Lower leg skin (tissue), 3 donors: ENCODE measurements around the gene CDH13.

Source experiments
- POLR2A ChIP-seq, 2 donors: fragments of 450-650 bp; IDR thresholded peaks; one replicate each; pipeline ENCODE4 v1.6.1; 2016 to 2017; ENCODE audit warnings: antibody characterized with exemption in 2 of 2, mild to moderate bottlenecking in 1 of 2, moderate library complexity in 1 of 2
- TF ChIP-seq, protein P1 (sequence below), 3 donors: fragments of 450-650 bp; IDR thresholded peaks; one replicate each; pipeline ENCODE4 v1.5.1; 2016; ENCODE audit warnings: antibody characterized with exemption in 3 of 3, mild to moderate bottlenecking in 3 of 3, moderate library complexity in 2 of 3

DNA sequence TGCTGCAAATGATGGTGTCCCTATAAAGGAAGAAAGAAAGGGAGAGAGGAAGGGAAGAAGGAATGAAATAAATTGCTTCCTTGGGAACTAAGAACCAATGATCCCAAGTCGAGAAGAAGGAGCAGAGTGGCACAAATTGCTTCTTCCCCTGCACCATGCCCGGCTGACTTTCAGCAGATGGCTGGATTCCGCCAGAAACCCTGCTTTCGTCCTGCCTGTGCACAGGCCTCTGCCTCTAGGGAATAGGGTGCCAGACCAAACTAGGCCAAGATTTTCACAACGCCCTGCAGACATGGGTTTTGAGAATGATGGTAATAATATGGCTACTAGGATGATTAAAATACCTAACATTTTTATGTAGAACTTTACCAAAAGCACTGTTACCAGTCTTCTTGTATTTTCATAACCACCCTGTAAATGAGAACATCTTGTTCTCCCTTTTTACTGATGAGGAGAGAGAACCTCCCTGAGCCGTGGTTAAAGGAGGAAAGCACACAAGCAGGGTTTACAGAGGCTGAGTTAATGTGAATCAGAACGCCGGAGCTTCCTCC, 1058.9 kb downstream of the CDH13 start:
- TF ChIP-seq, protein P1, sequence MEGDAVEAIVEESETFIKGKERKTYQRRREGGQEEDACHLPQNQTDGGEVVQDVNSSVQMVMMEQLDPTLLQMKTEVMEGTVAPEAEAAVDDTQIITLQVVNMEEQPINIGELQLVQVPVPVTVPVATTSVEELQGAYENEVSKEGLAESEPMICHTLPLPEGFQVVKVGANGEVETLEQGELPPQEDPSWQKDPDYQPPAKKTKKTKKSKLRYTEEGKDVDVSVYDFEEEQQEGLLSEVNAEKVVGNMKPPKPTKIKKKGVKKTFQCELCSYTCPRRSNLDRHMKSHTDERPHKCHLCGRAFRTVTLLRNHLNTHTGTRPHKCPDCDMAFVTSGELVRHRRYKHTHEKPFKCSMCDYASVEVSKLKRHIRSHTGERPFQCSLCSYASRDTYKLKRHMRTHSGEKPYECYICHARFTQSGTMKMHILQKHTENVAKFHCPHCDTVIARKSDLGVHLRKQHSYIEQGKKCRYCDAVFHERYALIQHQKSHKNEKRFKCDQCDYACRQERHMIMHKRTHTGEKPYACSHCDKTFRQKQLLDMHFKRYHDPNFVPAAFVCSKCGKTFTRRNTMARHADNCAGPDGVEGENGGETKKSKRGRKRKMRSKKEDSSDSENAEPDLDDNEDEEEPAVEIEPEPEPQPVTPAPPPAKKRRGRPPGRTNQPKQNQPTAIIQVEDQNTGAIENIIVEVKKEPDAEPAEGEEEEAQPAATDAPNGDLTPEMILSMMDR (IDR thresholded peaks at IDR 0.05): no peak
- no peak for TF ChIP-seq POLR2A (IDR thresholded peaks at IDR 0.05)
